Ishikawa (cell line): ENCODE measurements around the gene HOXA13.

ENCODE experiments used
- CEBPB ChIP-seq: IDR thresholded peaks from 2 replicates; pipeline ENCODE4 v1.6.1; 2012
- CREB1 ChIP-seq: IDR thresholded peaks from 2 replicates; pipeline ENCODE4 v1.6.1; 2012; ENCODE audit warnings: low read depth
- EGR1 ChIP-seq: IDR thresholded peaks from 2 replicates; pipeline ENCODE4 v1.6.1; 2012
- EP300 ChIP-seq: IDR thresholded peaks from 2 replicates; pipeline ENCODE4 v1.6.1; 2012; ENCODE audit warnings: borderline replicate concordance
- FOXM1 ChIP-seq: IDR thresholded peaks from 2 replicates; pipeline ENCODE4 v1.6.1; 2012; ENCODE audit warnings: low read depth, borderline replicate concordance
- MAX ChIP-seq: IDR thresholded peaks from 2 replicates; pipeline ENCODE4 v1.6.1; 2012
- NFIC ChIP-seq: IDR thresholded peaks from 2 replicates; pipeline ENCODE4 v1.6.1; 2012
- RAD21 ChIP-seq: IDR thresholded peaks from 2 replicates; pipeline ENCODE4 v1.6.1; 2012; ENCODE audit warnings: low read depth
- REST ChIP-seq: IDR thresholded peaks from 2 replicates; pipeline ENCODE4 v1.6.1; 2012; ENCODE audit warnings: low read depth, mild to moderate bottlenecking
- TAF1 ChIP-seq: IDR thresholded peaks from 2 replicates; pipeline ENCODE4 v1.6.1; 2012; ENCODE audit warnings: low read depth, mild to moderate bottlenecking
- TCF12 ChIP-seq: IDR thresholded peaks from 2 replicates; pipeline ENCODE4 v1.6.1; 2012; ENCODE audit warnings: low read depth
- TEAD4 ChIP-seq: IDR thresholded peaks from 2 replicates; pipeline ENCODE4 v1.6.1; 2012
- USF1 ChIP-seq: IDR thresholded peaks from 2 replicates; pipeline ENCODE4 v1.6.1; 2012
- YY1 ChIP-seq: IDR thresholded peaks from 2 replicates; pipeline ENCODE4 v1.6.1; 2012; ENCODE audit warnings: low read depth
- ZBTB7A ChIP-seq: IDR thresholded peaks from 2 replicates; pipeline ENCODE4 v1.6.1; 2012; ENCODE audit warnings: low read depth

HOXA13 gene

GRCh38 chr7:27223941-27224575 is 24.2 kb upstream of the HOXA13 start:
- TF ChIP-seq CREB1 = no peak
- no peak for TF ChIP-seq EP300
- no peak for TF ChIP-seq CEBPB
- TF ChIP-seq MAX = no peak
- no peak for TF ChIP-seq REST
- no peak for TF ChIP-seq ZBTB7A
- no peak for TF ChIP-seq NFIC
- no peak for TF ChIP-seq TCF12
- TF ChIP-seq USF1 = no peak
- no peak for TF ChIP-seq RAD21
- TF ChIP-seq TAF1 = no peak
- no peak for TF ChIP-seq EGR1
- no peak for TF ChIP-seq TEAD4
- no peak for TF ChIP-seq YY1
- TF ChIP-seq FOXM1 = no peak

GRCh38 chr7:27221201-27221797 is 21.4 kb upstream of the HOXA13 start:
- TF ChIP-seq TEAD4 = no peak
- TF ChIP-seq EP300 = no peak
- no peak for TF ChIP-seq EGR1

- TF ChIP-seq CEBPB (no peak), USF1 (no peak), FOXM1 (no peak), REST (no peak), ZBTB7A (no peak), CREB1 (no peak), EGR1 (no peak), MAX (no peak), EP300 (no peak), NFIC (no peak), RAD21 (no peak), TCF12 (no peak), TAF1 (no peak)
Observed at GRCh38 chr7:27220440-27220955, 20.6 kb upstream of the HOXA13 start.

GRCh38 chr7:27219821-27220220 is 19.9 kb upstream of the HOXA13 start:
- no peak for TF ChIP-seq CEBPB
- no peak for TF ChIP-seq YY1
- TF ChIP-seq FOXM1 = no peak
- TF ChIP-seq REST = no peak
- no peak for TF ChIP-seq TEAD4
- no peak for TF ChIP-seq USF1
- no peak for TF ChIP-seq ZBTB7A
- no peak for TF ChIP-seq CREB1
- no peak for TF ChIP-seq MAX
- TF ChIP-seq TCF12 = no peak
- TF ChIP-seq TAF1 = no peak
- no peak for TF ChIP-seq RAD21
- TF ChIP-seq NFIC = no peak
- TF ChIP-seq EGR1 = no peak
- no peak for TF ChIP-seq EP300
